ENCODE measurements around the gene ROBO2.

The ROBO2 gene

DNA sequence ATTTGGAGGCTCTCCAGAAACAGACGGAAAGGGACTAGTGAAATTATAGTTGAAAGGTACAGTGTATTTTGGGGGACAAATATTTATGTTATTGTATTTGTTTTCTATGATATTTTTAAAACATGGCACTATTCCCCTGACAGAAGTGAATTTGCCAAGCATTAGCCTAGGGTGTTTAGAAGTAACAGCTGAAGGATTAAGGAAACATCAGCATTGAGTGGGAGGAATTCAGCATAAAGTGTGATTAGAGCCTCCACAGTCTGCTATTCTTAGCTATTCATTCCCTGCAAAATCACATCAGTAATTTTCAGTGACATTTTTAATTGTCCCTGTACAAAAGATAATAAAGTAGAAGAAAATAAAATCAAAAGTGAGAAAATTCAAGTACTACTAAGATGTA lies 231.4 kb downstream of the ROBO2 start:
- no peak for FAIRE-seq

DNA sequence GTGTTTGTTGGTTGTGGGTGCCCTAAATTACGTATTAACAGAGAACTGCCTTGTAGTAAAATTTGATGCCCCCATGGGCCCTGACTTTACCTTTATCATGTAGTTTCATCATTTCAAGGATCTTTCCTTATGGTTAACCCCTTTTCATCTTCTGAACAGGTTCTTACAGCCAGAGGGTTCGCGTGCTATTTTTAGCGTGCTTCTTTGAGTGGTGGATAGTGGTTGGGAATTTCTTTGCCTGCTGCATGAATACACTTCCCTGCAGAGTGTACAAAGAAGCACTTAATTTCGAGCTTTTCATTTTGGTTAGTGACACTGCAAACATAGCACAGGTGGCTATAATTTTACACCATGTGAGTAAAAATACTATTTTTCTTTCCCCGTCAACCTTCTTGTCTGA lies 231.8 kb downstream of the ROBO2 start:
- no peak for FAIRE-seq

DNA sequence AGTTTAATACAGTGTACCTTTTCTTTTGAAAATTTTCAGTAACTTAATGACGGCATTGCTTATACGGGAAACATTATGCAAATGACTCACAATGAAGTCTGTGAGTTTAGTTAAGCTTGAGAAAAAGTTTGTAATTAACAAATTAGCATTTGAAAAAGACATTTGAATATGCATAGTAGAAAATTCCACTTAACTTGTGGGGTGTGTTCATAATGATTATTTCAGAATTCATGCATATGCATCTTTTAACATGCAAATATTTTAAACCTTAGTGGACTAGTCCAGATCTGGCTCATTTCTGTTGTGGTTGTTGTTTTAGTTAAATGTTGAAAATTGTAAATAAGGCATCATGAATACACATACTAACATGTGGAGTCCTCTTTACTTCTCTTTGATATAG lies 239.4 kb downstream of the ROBO2 start:
- FAIRE-seq: no peak

DNA sequence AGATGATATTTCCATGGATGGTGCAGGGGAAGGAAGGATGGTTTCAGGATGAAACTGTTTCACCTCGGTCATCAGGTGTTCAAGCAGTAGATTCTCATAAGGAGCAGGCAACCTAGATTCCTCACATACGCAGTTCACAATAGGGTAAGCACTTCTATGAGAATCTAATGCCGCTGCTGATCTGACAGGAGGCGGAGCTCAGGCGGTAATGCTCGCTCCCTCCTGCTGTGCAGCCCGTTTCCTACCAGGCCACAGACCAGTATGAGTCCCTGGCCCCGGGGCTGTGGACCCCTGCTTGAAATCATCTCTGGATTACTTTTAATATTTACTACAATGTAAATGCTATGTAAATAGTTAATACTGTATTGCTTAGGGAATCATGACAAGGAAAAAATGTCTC lies 241.8 kb downstream of the ROBO2 start:
- FAIRE-seq: no peak

DNA sequence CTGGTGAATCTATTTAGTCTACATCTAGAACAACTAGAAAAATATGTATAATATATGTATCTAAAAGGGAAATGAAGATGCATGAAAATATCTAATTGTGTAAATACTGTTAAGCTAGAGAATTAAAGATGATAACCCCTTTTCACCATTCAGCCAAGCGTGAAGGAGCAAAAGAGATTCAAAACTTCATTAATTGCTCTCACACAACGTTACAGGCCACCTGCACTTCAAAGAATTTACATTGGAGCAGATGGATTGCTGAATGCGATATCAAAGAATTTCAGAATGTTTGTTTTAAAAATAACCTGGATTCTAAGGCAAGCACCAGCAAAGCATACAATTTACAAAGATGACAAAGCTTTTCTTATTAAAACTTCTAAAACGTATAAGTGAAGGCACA lies 243.2 kb downstream of the ROBO2 start:
- no peak for FAIRE-seq

DNA sequence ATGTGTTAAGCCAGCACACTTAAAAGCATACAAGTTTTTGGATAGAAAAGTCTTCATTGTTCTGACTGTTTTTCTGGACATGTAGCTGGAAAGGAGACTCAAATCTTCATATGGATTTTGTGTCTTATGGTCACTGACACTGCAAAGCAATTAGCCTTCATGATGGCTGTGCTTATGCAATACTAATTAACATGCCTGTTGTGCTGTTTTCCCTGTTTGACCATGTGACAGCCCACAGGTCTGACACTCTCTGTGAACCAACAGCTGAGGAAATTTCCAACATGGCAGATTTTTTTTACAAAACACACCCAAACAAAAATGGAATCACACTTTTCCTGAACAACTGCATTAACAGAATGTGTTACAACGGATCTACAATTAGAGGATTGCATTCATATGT lies 248.4 kb downstream of the ROBO2 start:
- no peak for FAIRE-seq

DNA sequence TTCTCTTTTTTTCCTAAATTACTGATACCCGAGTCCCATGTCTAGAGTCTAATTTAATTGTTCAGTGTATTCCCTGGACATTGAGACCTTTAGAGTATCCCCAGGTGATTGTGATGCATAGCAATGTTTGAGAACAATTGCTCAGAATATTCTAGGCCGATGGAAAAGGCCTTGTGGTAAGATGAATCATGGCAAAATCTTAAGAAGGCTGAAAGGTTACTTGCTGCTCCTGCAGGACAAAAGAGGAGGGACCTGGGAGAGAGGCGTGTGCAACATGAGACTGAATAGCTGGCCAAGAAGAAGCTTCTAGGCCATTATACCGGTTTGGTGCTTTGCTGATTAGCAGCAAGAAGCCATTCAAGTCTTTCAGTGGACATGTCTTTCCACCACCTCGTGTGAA lies 256.6 kb downstream of the ROBO2 start:
- FAIRE-seq: no peak

DNA sequence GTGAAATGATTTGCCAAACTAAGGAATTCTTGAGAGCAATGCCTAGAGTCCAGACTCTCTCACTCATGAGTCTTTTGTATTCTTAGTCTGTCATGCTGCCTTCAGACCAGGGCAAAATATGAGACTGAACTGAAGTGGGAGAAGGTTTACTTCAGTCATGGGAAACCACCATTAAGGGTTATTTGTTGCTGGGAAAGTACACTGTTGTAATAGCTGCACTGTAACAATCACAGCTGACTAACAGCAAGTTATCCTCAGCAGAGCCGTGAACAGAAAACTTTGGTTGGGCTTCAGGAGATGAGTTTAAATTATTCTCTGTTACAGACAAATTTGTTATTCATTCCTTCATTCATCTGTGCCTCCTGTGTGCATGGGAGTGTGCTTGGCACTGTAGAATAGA lies 258.5 kb downstream of the ROBO2 start:
- FAIRE-seq: no peak

DNA sequence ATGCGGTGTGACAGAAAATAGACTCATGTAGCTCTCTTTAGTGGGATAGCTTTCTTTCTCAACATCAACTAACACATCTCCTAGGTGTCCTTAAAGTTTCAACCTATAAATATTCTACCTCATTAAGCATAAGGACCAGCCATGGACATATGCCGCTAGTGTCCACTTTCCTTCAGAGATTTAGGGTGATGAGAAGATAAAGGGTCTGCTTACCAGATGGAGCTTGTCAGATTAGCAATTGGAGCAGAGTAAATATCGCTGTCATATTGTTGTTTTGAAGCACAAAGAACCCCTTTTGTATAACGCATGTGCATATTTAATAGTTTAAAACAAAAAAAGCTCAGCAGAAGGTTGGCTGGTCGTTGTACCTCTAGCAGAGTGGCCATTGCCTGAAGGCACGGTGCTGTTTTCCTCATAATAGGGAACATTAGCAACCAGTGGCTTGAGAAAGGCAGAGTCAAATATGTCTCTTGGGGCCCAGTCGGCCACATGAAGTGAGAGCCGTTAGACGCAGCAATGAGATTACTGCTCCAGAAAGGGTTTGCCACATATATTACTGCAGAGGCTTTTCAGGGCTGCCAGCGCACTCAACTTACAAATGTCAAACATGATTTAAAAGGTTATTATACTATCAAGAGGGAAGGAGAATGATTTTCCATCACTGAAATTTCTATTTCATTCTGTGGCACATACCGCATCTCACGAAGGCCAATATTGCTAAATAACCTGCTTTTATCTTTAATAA lies 264.2 kb downstream of the ROBO2 start:
- no peak for FAIRE-seq

DNA sequence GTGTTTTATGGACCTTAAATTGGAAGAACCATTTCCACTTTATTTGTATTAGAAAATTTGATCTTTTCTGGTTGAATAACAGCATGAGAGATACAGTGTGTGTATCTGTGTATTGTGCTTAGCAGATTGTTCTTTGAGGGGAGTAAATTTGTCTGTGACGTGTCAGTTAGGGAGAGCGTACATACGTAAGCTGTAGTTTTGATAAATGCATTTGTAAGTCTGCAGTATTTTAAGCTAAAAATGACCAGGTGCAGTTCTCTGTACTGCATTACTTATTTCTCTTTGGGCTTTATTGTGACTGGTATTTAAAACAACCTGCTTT lies 264.8 kb downstream of the ROBO2 start:
- no peak for FAIRE-seq

DNA sequence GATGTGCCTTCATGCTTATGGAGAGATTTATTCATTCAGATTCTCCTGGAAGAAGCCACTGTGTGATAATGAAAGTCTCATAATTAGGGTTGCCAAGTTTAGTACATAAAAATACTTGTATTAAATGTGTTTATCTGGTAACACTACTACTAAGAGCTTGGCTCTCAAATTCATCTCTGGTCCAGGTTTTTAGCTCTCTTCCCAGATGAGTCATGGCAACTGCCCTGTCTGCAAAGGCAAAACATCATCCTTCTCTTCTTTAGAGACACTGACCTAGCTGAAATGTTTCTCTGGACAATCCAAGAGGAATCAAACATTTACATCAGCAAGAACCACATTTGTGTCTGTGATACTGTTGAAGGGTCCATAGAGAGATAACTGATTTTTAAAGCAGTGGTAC lies 269.6 kb downstream of the ROBO2 start:
- no peak for FAIRE-seq

DNA sequence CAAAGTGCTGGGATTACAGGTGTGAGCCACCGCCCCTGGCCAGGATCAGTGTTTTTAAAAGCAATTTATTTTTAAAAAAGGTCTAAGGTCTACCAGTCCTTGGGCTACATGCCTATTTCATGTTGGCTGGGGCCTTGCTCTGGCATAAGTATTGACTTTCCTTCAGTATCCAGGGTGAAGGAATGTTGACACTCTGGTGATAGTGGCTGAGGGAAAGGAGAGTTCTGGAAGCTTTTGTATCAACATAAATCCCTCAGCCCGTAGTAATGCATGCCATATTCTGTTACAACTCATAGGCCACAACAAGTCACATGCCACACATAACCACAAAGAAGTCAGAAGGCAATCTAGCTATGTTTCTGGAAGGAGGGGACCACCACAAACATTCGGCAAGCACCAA lies 273.9 kb downstream of the ROBO2 start:
- no peak for FAIRE-seq

DNA sequence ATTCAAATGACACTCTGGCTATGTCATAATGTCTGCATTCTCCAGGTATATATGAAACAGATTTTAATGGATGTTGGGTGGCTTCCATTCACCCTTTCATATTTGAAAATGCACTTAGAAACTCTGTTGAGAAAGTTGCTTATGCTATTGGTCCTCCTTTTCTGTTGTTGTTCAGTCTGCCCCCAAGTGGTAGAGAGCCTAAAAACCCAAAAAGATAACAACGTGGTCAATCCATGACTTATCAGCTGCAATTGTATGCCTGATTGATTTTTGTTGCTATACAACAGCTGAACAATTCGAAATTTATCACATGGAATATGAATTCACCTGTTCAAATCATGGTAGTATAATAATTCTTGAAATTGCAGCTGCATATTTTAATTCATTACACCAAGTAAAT lies 279.8 kb downstream of the ROBO2 start:
- FAIRE-seq: no peak

DNA sequence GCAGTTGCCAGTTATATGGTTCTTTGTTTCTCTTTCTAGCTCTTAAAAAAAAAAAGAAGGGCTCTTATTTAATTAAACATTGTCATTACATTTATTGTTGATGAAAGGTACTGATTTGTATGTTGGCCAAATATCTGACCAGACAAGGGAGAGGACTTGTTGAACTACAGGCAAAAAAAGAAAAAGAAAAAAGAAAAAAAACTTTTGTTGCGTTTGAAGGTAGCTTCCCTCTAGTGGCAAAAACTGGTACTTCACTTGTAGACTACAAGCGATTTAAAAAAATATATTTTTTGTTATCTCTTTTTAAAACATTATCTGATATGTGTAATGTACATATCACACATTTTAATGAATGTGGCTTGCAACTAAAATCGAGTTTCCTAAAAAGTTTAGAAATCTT lies 280.6 kb downstream of the ROBO2 start:
- peak; percentile 83 for FAIRE-seq

DNA sequence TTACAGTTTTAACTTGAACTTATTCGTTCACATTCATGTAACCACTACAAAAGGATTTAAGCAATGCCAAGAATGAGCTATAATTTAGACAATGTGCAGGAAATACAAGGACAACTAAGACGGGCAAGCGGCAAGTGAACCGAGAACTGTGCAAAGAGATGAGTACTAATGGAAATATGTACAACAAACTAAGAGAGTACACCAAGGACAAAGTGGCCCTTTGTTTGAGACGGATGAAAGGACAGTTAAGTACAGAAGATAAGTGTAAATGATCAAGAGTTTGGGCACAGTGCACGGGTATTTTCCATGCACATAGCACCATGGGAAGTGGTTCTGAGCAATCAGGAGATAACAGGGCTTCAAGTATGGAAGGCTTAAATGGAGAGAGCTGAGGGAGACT lies 281.7 kb downstream of the ROBO2 start:
- FAIRE-seq: no peak

DNA sequence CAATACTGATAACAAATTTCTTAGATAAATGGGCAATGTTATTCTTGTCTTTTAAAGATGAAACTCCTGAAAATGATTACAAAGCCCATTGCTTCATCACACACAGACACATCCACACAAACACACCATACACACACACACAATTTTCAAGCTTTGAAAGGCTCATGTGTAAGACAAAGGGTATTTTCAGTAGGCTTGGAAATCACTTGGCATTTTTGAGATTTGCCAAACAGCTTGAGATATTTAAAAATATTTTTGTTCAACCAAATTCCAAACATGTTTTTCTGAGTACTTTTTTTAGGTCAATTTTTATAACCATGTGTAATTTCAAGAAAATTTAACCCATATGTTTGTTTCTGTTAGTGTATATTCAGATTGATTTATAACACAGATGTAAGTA lies 283.7 kb downstream of the ROBO2 start:
- no peak for FAIRE-seq

DNA sequence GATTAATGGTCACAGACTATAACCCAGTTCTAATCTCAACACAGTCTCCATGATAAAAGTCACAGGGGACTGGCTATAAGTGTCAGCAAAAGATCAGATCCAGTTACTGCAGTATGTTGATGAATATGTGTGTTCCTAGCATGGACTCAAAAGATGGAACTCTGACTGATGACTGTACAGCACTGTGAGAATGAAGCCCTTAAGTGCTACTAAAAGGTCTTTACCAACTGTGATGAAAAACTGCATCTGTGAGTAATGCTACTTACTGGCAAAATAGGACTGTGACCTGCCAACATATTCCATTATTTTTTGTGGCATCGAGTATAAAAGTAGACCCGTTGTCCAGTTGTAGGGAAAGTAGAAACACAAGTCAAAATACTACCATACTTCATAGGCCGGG lies 284.2 kb downstream of the ROBO2 start:
- no peak for FAIRE-seq

DNA sequence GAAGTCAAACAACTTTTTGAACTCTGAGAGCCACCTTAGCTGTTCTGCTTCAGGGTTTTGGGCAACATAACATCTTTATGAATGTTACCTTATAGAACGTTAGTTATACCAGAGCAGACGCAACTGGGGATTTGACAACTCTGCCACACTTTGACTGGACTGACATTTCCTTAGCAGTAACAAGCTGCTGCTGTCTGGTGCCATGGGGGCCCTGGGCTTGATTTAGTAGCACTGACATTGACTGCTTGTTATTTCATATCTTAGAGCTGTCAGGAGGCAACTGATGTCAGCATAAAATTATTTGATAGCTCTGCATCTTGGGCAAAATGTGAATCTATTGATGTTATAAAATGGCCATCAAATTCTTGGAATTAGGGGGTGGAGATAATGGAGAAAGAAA lies 285.4 kb downstream of the ROBO2 start:
- FAIRE-seq: no peak

DNA sequence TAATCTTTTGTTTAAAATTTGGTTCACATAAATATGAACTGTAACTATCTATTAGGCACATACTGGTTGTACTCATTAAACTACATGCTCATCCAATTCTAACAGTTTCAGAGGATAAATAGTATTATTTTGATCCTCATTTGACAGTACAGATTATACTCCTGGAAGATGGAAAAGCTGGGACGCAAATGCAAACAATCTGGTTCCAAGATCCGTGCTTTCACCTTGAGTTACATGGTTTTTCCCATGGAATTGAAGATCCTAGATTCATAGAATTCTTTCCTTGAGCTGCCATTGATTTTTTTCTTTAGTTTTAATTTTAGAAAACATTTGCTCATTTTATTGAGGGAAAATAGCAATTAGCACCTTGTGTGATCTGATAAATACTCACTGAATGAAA lies 285.8 kb downstream of the ROBO2 start:
- no peak for FAIRE-seq

DNA sequence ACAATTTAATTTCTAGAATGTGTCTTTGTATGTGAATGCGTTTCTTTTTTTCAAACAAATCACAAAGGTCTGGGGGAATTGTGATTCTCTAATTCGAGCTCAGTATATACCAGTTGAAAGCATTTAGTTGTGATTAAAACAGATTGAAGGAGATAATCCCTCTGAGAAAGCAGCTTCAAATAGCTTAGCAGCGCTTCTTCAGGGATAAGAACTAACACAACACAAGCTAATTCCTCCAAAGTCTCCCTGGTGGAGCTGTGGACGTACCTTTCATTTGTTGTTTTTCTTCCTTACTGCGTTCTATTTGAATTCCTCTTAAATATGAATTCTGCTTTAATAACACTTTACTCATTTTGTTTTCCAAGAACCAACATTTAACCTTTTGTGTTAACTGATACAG lies 286.7 kb downstream of the ROBO2 start:
- FAIRE-seq: no peak

DNA sequence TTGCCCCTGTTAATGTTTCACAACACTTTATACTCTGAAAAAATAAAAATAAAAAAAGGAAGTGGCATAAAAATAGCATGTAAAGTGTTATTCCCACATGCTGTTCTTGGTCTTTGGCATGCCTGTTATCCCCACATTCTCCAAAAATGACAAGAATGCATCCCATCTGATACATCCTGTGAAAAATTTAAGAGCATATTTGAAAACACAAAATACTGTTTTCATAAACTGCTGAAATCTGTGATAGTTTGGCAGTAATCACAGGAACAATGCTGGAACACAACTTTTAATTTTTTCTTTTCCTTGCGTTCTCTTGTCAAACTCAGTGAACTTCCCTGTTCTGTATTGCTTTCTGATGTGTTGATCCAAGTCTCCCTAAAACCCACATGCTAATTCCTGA lies 288.8 kb downstream of the ROBO2 start:
- FAIRE-seq: no peak

DNA sequence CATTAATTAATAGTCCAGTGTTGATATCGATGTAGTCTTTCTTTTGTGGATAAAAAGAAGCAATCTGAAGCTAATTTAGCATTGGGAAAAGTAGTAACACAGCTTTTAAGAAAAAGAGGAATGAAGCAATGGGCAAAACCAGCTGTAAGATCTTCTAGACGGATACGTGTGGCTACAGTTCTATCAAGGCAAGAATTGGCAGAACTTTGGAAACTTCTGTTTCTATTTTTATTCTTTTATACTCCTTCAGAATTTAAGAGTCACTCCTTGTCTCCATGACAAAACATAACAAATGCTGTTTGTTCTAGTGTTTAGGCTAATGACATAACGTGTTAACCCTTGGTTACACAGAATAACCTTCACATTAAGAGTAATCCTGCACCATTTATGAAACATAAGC lies 289.2 kb downstream of the ROBO2 start:
- FAIRE-seq: no peak

DNA sequence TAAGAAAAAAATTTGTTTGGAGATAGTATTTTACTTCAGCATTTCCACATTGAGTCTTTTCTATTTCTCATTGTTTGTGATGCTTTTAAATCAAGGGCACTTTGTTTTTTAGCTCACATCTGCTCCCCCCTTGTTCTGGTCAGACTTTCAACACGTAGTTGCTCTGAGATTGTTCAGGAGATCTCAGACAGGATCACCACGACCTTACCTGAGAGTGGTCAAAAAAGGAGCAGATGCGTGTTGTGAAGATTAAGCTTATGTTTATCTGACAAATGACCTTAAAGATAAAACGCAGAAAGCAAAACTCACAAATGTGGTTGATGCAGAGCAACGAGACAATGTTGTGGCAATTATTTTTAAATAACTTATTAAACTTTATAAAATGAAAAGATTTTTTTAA lies 298.3 kb downstream of the ROBO2 start:
- no peak for FAIRE-seq

DNA sequence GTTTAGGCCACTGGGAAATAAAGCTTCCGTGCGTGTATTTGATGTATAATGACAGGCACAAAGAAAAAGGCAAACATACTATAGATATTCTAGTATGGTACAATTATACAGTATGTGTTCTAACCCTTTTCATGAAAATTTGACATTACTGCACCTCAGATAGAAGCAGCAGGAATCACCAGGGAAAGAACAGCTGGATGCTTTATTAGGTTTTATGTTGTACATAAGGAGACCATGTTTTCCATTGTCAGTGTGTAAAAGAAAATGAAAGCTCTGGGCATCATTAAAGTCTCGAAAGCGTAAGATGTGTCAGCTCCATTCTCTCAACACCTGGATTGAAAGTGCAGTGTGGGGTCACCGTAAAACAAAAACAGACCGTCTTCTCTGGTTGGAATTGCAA lies 302.1 kb downstream of the ROBO2 start:
- no peak for FAIRE-seq

DNA sequence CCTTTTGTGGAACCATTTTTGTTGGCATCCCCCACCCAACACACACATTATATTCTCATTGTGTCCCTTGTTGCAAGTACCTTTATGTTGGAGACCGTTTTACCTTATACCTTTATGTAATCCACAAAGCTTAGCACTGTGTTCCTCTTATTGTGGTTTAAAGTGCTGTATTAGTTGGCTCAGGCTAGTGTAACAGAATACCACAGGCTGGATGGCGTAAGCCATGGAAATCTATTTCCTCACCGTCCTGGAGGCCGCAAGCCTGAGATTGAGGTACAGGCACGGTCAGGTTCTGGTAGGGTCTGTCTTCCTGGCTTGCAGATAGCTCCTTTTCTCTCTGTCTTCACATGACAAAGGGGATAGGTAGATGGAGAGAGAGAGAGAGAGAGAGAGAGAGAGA lies 302.8 kb downstream of the ROBO2 start:
- FAIRE-seq: no peak

DNA sequence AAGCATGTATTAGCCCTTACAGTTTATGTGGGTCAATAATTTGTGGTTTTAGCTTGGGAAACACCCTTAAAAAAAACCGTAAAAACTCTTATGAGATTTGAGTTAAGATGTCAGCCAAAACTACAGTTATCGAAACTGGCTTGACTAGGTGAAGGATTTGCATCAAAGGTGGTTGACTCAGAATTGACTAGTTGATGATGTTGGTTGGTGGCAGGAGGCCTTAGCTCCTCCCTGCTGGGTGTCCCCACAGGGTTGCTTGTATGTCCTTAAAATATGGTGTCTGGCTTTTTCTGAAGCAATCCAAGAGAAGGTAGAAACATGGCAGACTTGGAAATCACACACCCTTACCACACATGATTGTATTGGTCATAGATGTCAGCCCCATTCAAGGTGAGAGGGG lies 305.1 kb downstream of the ROBO2 start:
- FAIRE-seq: no peak
